H1 (cell line): ENCODE results near the gene EFCAB6. TPM values are rescaled to one million over a fixed set of nuclear protein-coding genes. Genes with fewer than 3 reads are reported as not detected.

Source experiments
- CBX8 ChIP-seq: fragments of 300-800, 300-1000 bp; sonication (generic); IDR thresholded peaks from 2 replicates; pipeline ENCODE4 v1.7.1; 2016; ENCODE audit warnings: low read depth, low read length, borderline replicate concordance
- NANOG ChIP-seq: IDR thresholded peaks from 2 replicates; pipeline ENCODE4 v1.6.1; 2011; ENCODE audit warnings: low read length, low read depth, mild to moderate bottlenecking, inconsistent platforms; ENCODE audit not compliant: insufficient read depth, poor library complexity, severe bottlenecking
- RAD21 ChIP-seq, 2 experiments: IDR thresholded peaks in 1 of 2; conservative IDR thresholded peaks in 1 of 2; 2 replicates each; pipeline ENCODE4 v1.6.1; 2011; ENCODE audit warnings: low read depth in 2 of 2, low read length in 2 of 2, improper control_type of control experiment in 1 of 2, inconsistent platforms in 1 of 2, mild to moderate bottlenecking in 1 of 2, moderate library complexity in 1 of 2
- SP4 ChIP-seq: IDR thresholded peaks from 2 replicates; pipeline ENCODE4 v1.6.1; 2012; ENCODE audit warnings: low read length, inconsistent platforms
- polyA plus RNA-seq, 7 experiments: library from polyadenylated mRNA; depleted of rRNA in 3 of 7; stranded (reverse) in 5 of 7; unstranded in 2 of 7; fragments of >200 nt in 5 of 7; fragments of 200-250 nt in 2 of 7; gene quantifications; 1 replicate in 5 of 7; 2 replicates in 1 of 7; 4 replicates in 1 of 7; pipeline versions ENCODE4 v1.2.1 to v1.2.3, GENCODE V29; 2011 to 2013; ENCODE audit warnings: missing spikeins in 2 of 7, mixed read lengths in 2 of 7
- total RNA-seq: library from RNA; stranded (reverse); fragmentation: NEBNext Ultra II Directional; extraction: Animal tissue kit (Norgen Biotek cat#: 25700); gene quantifications from 2 replicates; pipeline ENCODE4 v1.2.1, GENCODE V29; 2021

Gene EFCAB6
- total and polyA plus RNA-seq, 2 of the 8 experiments (the other 6 are each of a cell fraction or from before 2014, with no cell fraction given), result 0.32 to 1.7 TPM

DNA sequence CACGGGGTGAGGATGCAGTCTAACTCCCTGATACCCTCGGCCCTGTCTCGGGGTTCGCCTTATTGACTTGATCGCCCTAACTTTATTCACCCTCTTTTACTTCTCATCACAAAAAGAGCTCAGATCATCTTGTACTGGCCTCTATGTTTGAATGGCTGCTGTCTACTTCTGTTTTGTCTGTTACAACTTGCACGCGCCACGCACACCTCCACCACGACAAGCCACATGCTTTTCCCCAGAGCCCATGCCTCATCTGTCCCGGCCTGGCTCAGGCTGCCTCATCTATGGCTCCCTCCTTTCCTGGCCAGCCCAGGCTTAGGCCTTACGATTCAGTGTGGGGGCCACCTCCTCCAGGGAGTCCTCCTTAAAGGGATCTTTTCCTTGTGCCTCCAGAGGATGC, 180.9 kb downstream of the EFCAB6 start (continued):
- TF ChIP-seq SP4, result no peak
- no peak for TF ChIP-seq NANOG
- no peak for TF ChIP-seq CBX8
- TF ChIP-seq RAD21 (IDR thresholded peaks at IDR 0.05 in 1 of 2, conservative IDR thresholded peaks at IDR 0.05 in 1 of 2; ENCODE audit: low read depth in 2 of 2, low read length in 2 of 2), result no peak
